Smooth muscle cell (in vitro differentiated cells): Measurements from ENCODE around the gene CAPN2. TPM values are rescaled to one million over a fixed set of nuclear protein-coding genes. Genes with fewer than 3 reads are reported as not detected.
A peak's percentile ranks its signal among the peaks of the same experiment; 100 is the strongest.

Source experiments
- DNase-seq: peaks from one replicate; lab custom pipeline; 2025; ENCODE audit not compliant: unreplicated experiment; lab: John Stamatoyannopoulos, UW
- H2AFZ ChIP-seq: fragments of 200-600 bp; sonication (generic); 2 replicates; pipeline ENCODE4 v1.6.0; 2016; ENCODE audit warnings: antibody characterized with exemption, low read depth, mild to moderate bottlenecking
- H3F3A ChIP-seq: fragments of 200-600 bp; sonication (generic); 2 replicates; pipeline ENCODE4 v1.6.0; 2017; ENCODE audit warnings: antibody characterized with exemption, low read depth
- H3K27ac ChIP-seq: fragments of 200-600 bp; sonication (generic); 2 replicates; pipeline ENCODE4 v1.5.1; 2016; ENCODE audit warnings: low read depth, mild to moderate bottlenecking
- H3K27me3 ChIP-seq: fragments of 200-600 bp; sonication (generic); 2 replicates; pipeline ENCODE4 v1.6.1; 2016; ENCODE audit warnings: low read depth, mild to moderate bottlenecking
- H3K36me3 ChIP-seq: fragments of 200-600 bp; sonication (generic); 2 replicates; pipeline ENCODE4 v1.5.1; 2016; ENCODE audit warnings: low read depth
- H3K4me1 ChIP-seq: fragments of 200-600 bp; sonication (generic); 2 replicates; pipeline ENCODE4 v1.5.1; 2016; ENCODE audit warnings: low read depth
- H3K4me2 ChIP-seq: fragments of 200-600 bp; sonication (generic); 2 replicates; pipeline ENCODE4 v1.6.0; 2016; ENCODE audit warnings: mild to moderate bottlenecking
- H3K4me3 ChIP-seq: fragments of 200-600 bp; sonication (generic); 2 replicates; pipeline ENCODE4 v1.5.1; 2016; ENCODE audit warnings: mild to moderate bottlenecking
- H3K79me2 ChIP-seq: fragments of 200-600 bp; sonication (generic); 2 replicates; pipeline ENCODE4 v1.6.0; 2016; ENCODE audit warnings: low read depth, mild to moderate bottlenecking
- H3K9ac ChIP-seq: fragments of 200-600 bp; sonication (generic); 2 replicates; pipeline ENCODE4 v1.6.0; 2016; ENCODE audit warnings: low read depth
- H3K9me3 ChIP-seq: fragments of 200-600 bp; sonication (generic); replicated peaks from 2 replicates; pipeline ENCODE4 v1.5.1; 2016; ENCODE audit warnings: low read depth
- H4K20me1 ChIP-seq: fragments of 200-600 bp; sonication (generic); 2 replicates; pipeline ENCODE4 v1.6.0; 2016; ENCODE audit warnings: low read depth
- WGBS: methylation state at CpG from one replicate; pipeline ENCODE4 v1.1.7; 2016; ENCODE audit warnings: low lambda C conversion rate; 5-methylcytosine and 5-hydroxymethylcytosine counted together
- polyA plus RNA-seq: library from polyadenylated mRNA; unstranded; fragments of >200 nt; fragmentation: Nextera tagmentation; extraction: Ambion mirVana; gene quantifications from 2 replicates; pipeline ENCODE4 v1.2.1, GENCODE V29; 2016
- total RNA-seq: library from RNA; depleted of rRNA; stranded (reverse); fragments of >200 nt; gene quantifications from 2 replicates; pipeline ENCODE4 v1.2.3, GENCODE V29; 2014
- TF ChIP-seq, protein P1 (sequence below): fragments of 200-600 bp; sonication (generic); IDR thresholded peaks from 2 replicates; pipeline ENCODE4 v1.5.1; 2017; ENCODE audit warnings: borderline replicate concordance, mild to moderate bottlenecking, antibody characterized with exemption; ENCODE audit not compliant: insufficient read depth, poor library complexity, severe bottlenecking

Gene CAPN2
- total and polyA plus RNA-seq, 2 experiments from 2014 or later = 182 to 229 TPM

DNA sequence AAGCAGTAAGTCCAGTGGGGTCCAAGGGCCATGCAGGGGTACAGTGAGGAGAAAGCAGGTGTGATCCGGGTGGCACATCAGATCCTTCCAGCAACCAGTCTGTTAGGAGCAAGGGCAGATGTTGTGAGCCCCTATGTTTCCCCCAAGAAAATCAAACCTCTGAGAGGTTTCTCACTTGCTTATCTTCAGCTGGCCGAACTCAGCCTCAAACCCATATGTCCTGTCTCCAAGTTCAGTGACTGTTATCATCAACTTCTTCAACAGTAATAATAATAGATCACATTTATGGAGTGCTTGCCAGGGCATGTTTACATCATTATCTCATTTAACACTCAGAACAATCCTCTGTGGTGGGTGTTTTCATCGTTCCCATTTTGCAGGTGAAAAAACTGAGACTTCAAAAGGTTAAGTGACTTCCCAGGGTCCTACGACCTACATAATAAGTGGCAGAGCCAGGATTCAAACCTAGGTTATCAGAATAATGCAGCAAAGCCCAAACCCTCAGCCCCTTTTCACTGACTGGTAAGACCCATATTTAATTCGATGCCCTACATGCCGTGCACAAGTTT is 3.3 kb downstream of the CAPN2 start:
- H2AFZ ChIP-seq = no peak overlapping the region
- peaks cover 24% of the 10 kb centered on the region for H3F3A ChIP-seq
- H3K79me2 ChIP-seq = peaks cover 54% of the 10 kb centered on the region
- H3K9me3 ChIP-seq = no peaks in the 10 kb centered on the region
- 55% methylated on average over 6 of the region's 6 CpGs for WGBS
- H3K27ac ChIP-seq = peak overlapping the region; percentile 81
- H3K27me3 ChIP-seq = no peaks in the 10 kb centered on the region
- no peaks in the 10 kb centered on the region for H3K36me3 ChIP-seq
- peak overlapping the region; percentile 86 for H3K4me3 ChIP-seq
- TF ChIP-seq, protein P1, sequence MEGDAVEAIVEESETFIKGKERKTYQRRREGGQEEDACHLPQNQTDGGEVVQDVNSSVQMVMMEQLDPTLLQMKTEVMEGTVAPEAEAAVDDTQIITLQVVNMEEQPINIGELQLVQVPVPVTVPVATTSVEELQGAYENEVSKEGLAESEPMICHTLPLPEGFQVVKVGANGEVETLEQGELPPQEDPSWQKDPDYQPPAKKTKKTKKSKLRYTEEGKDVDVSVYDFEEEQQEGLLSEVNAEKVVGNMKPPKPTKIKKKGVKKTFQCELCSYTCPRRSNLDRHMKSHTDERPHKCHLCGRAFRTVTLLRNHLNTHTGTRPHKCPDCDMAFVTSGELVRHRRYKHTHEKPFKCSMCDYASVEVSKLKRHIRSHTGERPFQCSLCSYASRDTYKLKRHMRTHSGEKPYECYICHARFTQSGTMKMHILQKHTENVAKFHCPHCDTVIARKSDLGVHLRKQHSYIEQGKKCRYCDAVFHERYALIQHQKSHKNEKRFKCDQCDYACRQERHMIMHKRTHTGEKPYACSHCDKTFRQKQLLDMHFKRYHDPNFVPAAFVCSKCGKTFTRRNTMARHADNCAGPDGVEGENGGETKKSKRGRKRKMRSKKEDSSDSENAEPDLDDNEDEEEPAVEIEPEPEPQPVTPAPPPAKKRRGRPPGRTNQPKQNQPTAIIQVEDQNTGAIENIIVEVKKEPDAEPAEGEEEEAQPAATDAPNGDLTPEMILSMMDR = no peak
- peaks cover 43% of the 10 kb centered on the region for H4K20me1 ChIP-seq
- peak overlapping the region; percentile 93 for H3K4me2 ChIP-seq
- no peak for DNase-seq
- H3K4me1 ChIP-seq = peaks cover 22% of the 10 kb centered on the region
- H3K9ac ChIP-seq = no peak overlapping the region

GRCh38 chr1:223716302-223716862 is 4.0 kb downstream of the CAPN2 start:
- Histone ChIP-seq H3K9ac (no peak overlapping the region), H3K9me3 (no peaks in the 10 kb centered on the region), H3F3A (peaks cover 26% of the 10 kb centered on the region), H3K36me3 (no peaks in the 10 kb centered on the region), H3K27ac (peak overlapping the region; percentile 81), H3K4me2 (peak overlapping the region; percentile 93), H3K79me2 (peaks cover 54% of the 10 kb centered on the region), H3K27me3 (no peaks in the 10 kb centered on the region), H2AFZ (no peak overlapping the region), H3K4me3 (no peak overlapping the region), H4K20me1 (peaks cover 47% of the 10 kb centered on the region), H3K4me1 (peaks cover 22% of the 10 kb centered on the region)
- WGBS = 53% methylated on average over 7 of the region's 7 CpGs
- no peak for DNase-seq
- TF ChIP-seq, protein P1 = no peak

DNA sequence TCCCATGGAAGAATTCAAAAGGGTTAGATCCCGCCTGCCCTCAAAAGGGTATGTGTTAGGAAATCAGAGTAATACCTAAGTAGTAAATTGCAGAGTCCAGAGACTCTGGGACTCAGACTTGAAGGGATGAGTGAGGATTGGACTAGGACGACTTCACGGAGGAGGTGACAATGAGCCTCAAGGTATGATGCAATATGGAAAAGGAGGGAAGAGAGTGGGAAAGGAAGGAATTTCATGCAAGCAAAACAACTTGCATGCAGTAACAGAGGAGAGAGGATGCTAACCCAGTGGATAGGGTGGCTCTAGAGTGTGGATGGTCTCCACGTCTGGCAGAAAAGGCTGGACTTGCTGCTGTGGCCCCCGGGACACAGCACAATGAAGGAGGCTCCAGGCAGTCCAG is 4.8 kb downstream of the CAPN2 start:
- TF ChIP-seq, protein P1 = no peak
- peaks cover 32% of the 10 kb centered on the region for H3F3A ChIP-seq
- no peak for DNase-seq
- peaks cover 22% of the 10 kb centered on the region for H3K4me1 ChIP-seq
- H3K79me2 ChIP-seq = peaks cover 55% of the 10 kb centered on the region
- no peak overlapping the region for H3K9ac ChIP-seq
- H3K27ac ChIP-seq = peak overlapping the region; percentile 81
- no peak overlapping the region for H2AFZ ChIP-seq
- no peaks in the 10 kb centered on the region for H3K27me3 ChIP-seq
- peaks cover 51% of the 10 kb centered on the region for H4K20me1 ChIP-seq
- 80% methylated on average over 5 of the region's 5 CpGs for WGBS
- H3K9me3 ChIP-seq = no peaks in the 10 kb centered on the region
- peak overlapping the region; percentile 93 for H3K4me2 ChIP-seq
- no peaks in the 10 kb centered on the region for H3K36me3 ChIP-seq
- H3K4me3 ChIP-seq = no peak overlapping the region
